Occipital lobe (tissue), 2 donors: ENCODE data around the gene WNT5A. TPM values are rescaled to one million over a fixed set of nuclear protein-coding genes. Genes with fewer than 3 reads are reported as not detected.
"Not testable (repeated sequence)": the region's sequence is repeated elsewhere in the genome, so short reads cannot be mapped to it uniquely, and the experiment has no call there.

Experiments
- DNase-seq: peaks from one replicate; lab custom pipeline; 2025; lab: John Stamatoyannopoulos, UW
- total RNA-seq: library from RNA; depleted of rRNA; stranded (reverse); fragments of >200 nt; gene quantifications from one replicate; pipeline ENCODE4 v1.2.3, GENCODE V29; 2014

Gene WNT5A
- total RNA-seq, 1 donor from 2014 or later, result 6.6 TPM

GRCh38 chr3:55507808-55508207 is 20.7 kb upstream of the WNT5A start:
- DNase-seq, result no peak

GRCh38 chr3:55505776-55506175 is 18.7 kb upstream of the WNT5A start:
- DNase-seq, result no peak

GRCh38 chr3:55505102-55505501 is 18.0 kb upstream of the WNT5A start:
- DNase-seq, result not testable (repeated sequence)

GRCh38 chr3:55501905-55502304 is 14.8 kb upstream of the WNT5A start:
- DNase-seq, result no peak

- no peak for DNase-seq
These were observed 13.6 kb upstream of the WNT5A start for GRCh38 chr3:55500555-55501330.

- DNase-seq, result no peak
These were observed 11.4 kb upstream of the WNT5A start for GRCh38 chr3:55498520-55498919.

- no peak for DNase-seq
These were observed 10.1 kb upstream of the WNT5A start for GRCh38 chr3:55497250-55497649.

GRCh38 chr3:55494976-55495375 is 7.9 kb upstream of the WNT5A start:
- no peak for DNase-seq

GRCh38 chr3:55492976-55493375 is 5.9 kb upstream of the WNT5A start:
- no peak for DNase-seq

- DNase-seq, result no peak
These were observed 4.2 kb upstream of the WNT5A start for GRCh38 chr3:55491296-55491816.

- no peak for DNase-seq
These were observed 3.3 kb upstream of the WNT5A start for GRCh38 chr3:55490276-55490913.

GRCh38 chr3:55489798-55490132 is 2.7 kb upstream of the WNT5A start:
- no peak for DNase-seq

- peak; percentile 36 for DNase-seq
These were observed 1.4 kb upstream of the WNT5A start for GRCh38 chr3:55488398-55489055.

- DNase-seq, result no peak
These were observed 505 bp upstream of the WNT5A start for GRCh38 chr3:55487381-55488241.

- no peak for DNase-seq
These were observed 827 bp downstream of the WNT5A start for GRCh38 chr3:55486101-55486856.

- DNase-seq, result peak; percentile 59
These were observed 2.0 kb downstream of the WNT5A start for GRCh38 chr3:55484801-55485791.

- DNase-seq, result no peak
These were observed 2.9 kb downstream of the WNT5A start for GRCh38 chr3:55484191-55484689.

GRCh38 chr3:55483196-55484095 is 3.7 kb downstream of the WNT5A start:
- no peak for DNase-seq
